H1 (cell line): ENCODE results near the gene PTPRE. TPM values are rescaled to one million over a fixed set of nuclear protein-coding genes. Genes with fewer than 3 reads are reported as not detected.

Experiments used
- BCL11A ChIP-seq, 2 experiments: IDR thresholded peaks; one replicate each; pipeline ENCODE4 v1.6.1; 2011; ENCODE audit warnings: low read depth in 2 of 2, low read length in 2 of 2, mild to moderate bottlenecking in 2 of 2
- EP300 ChIP-seq, 2 experiments: IDR thresholded peaks; 1 replicate in 1 of 2; 2 replicates in 1 of 2; pipeline ENCODE4 v1.6.1; 2011 to 2012; ENCODE audit warnings: low read depth in 2 of 2, low read length in 2 of 2, mild to moderate bottlenecking in 2 of 2, borderline replicate concordance in 1 of 2, inconsistent platforms in 1 of 2, moderate library complexity in 1 of 2
- NRF1 ChIP-seq: IDR thresholded peaks from 2 replicates; pipeline ENCODE4 v1.6.1; 2011; ENCODE audit warnings: mild to moderate bottlenecking, low read depth, low read length, improper control_type of control experiment
- SIN3A ChIP-seq, 2 experiments: IDR thresholded peaks in 1 of 2; conservative IDR thresholded peaks in 1 of 2; 2 replicates each; pipeline ENCODE4 v1.6.1; 2011 to 2012; ENCODE audit warnings: low read length in 2 of 2, improper control_type of control experiment in 1 of 2, low read depth in 1 of 2, mild to moderate bottlenecking in 1 of 2
- SUZ12 ChIP-seq: fragments of 200-600 bp; sonication (generic); IDR thresholded peaks from 2 replicates; pipeline ENCODE4 v1.6.1; 2012; ENCODE audit warnings: mild to moderate bottlenecking, inconsistent platforms, low read length, moderate library complexity, mixed read lengths
- TAF1 ChIP-seq: IDR thresholded peaks from 2 replicates; pipeline ENCODE4 v1.6.1; 2011; ENCODE audit warnings: mild to moderate bottlenecking, low read depth, low read length
- polyA plus RNA-seq, 7 experiments: library from polyadenylated mRNA; depleted of rRNA in 3 of 7; stranded (reverse) in 5 of 7; unstranded in 2 of 7; fragments of >200 nt in 5 of 7; fragments of 200-250 nt in 2 of 7; gene quantifications; 1 replicate in 5 of 7; 2 replicates in 1 of 7; 4 replicates in 1 of 7; pipeline versions ENCODE4 v1.2.1 to v1.2.3, GENCODE V29; 2011 to 2013; ENCODE audit warnings: missing spikeins in 2 of 7, mixed read lengths in 2 of 7
- total RNA-seq: library from RNA; stranded (reverse); fragmentation: NEBNext Ultra II Directional; extraction: Animal tissue kit (Norgen Biotek cat#: 25700); gene quantifications from 2 replicates; pipeline ENCODE4 v1.2.1, GENCODE V29; 2021
- TF ChIP-seq, protein P1 (sequence below), 3 experiments: IDR thresholded peaks; 1 replicate in 2 of 3; 2 replicates in 1 of 3; pipeline versions ENCODE4 v1.5.1 to v1.6.1; 2011; ENCODE audit warnings: low read length in 3 of 3, mild to moderate bottlenecking in 3 of 3, inconsistent platforms in 2 of 3, low read depth in 1 of 3, moderate library complexity in 1 of 3; ENCODE audit not compliant: insufficient read depth in 1 of 3; ENCODE audit errors: control extremely low read depth in 1 of 3

The PTPRE gene
- total and polyA plus RNA-seq, 2 of the 8 experiments (the other 6 are each of a cell fraction or from before 2014, with no cell fraction given), result 0.33 to 0.54 TPM

DNA sequence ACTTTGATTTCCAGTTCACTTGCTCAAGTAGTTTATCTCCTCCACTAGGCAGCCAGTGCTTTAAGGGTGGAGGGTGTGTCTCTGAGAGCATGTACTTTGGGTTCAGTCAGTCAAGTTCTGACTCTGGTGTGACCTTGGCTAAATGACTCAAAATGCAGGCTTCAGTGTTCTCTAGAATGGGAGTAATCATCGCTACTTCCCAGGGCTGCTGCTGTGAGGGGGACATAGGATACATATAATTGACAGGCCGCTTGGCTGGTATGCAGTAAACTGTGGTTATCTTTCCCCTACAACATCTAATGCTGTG is 3.5 kb downstream of the PTPRE start (continued):
- no peak for TF ChIP-seq SUZ12
- no peak for TF ChIP-seq TAF1
- no peak for TF ChIP-seq NRF1
- no peak for TF ChIP-seq SIN3A (conservative IDR thresholded peaks at IDR 0.05 in 1 of 2, IDR thresholded peaks at IDR 0.05 in 1 of 2; ENCODE audit: low read depth in 1 of 2, low read length in 2 of 2)
- no peak for TF ChIP-seq EP300 (IDR thresholded peaks at IDR 0.05; ENCODE audit: borderline replicate concordance in 1 of 2, low read depth in 2 of 2, low read length in 2 of 2)
- TF ChIP-seq BCL11A (IDR thresholded peaks at IDR 0.05; ENCODE audit: low read depth in 2 of 2, low read length in 2 of 2), result no peak
- TF ChIP-seq, protein P1, sequence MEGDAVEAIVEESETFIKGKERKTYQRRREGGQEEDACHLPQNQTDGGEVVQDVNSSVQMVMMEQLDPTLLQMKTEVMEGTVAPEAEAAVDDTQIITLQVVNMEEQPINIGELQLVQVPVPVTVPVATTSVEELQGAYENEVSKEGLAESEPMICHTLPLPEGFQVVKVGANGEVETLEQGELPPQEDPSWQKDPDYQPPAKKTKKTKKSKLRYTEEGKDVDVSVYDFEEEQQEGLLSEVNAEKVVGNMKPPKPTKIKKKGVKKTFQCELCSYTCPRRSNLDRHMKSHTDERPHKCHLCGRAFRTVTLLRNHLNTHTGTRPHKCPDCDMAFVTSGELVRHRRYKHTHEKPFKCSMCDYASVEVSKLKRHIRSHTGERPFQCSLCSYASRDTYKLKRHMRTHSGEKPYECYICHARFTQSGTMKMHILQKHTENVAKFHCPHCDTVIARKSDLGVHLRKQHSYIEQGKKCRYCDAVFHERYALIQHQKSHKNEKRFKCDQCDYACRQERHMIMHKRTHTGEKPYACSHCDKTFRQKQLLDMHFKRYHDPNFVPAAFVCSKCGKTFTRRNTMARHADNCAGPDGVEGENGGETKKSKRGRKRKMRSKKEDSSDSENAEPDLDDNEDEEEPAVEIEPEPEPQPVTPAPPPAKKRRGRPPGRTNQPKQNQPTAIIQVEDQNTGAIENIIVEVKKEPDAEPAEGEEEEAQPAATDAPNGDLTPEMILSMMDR (IDR thresholded peaks at IDR 0.05; ENCODE audit: control extremely low read depth in 1 of 3, insufficient read depth in 1 of 3, low read depth in 1 of 3, low read length in 3 of 3), result no peak
